Endothelial cell of umbilical vein (primary cell): Measurements from ENCODE around the gene EIF2AK2.

Experiments used
- EZH2 ChIP-seq: IDR thresholded peaks from 2 replicates; pipeline ENCODE4 v1.6.1; 2012; ENCODE audit warnings: borderline replicate concordance, low read depth, mild to moderate bottlenecking, moderate library complexity, low read length, inconsistent platforms; ENCODE audit not compliant: severe bottlenecking
- GATA2 ChIP-seq: IDR thresholded peaks from 2 replicates; pipeline ENCODE4 v1.7.0; 2011; ENCODE audit warnings: low read depth, mild to moderate bottlenecking, moderate library complexity, mixed read lengths, low read length; ENCODE audit not compliant: insufficient read length, insufficient read depth
- POLR2AphosphoS5 ChIP-seq: IDR thresholded peaks from 2 replicates; pipeline ENCODE4 v1.6.1; 2012; ENCODE audit warnings: low read depth, mild to moderate bottlenecking, control low read depth, low read length, moderate library complexity; ENCODE audit not compliant: insufficient read depth

DNA sequence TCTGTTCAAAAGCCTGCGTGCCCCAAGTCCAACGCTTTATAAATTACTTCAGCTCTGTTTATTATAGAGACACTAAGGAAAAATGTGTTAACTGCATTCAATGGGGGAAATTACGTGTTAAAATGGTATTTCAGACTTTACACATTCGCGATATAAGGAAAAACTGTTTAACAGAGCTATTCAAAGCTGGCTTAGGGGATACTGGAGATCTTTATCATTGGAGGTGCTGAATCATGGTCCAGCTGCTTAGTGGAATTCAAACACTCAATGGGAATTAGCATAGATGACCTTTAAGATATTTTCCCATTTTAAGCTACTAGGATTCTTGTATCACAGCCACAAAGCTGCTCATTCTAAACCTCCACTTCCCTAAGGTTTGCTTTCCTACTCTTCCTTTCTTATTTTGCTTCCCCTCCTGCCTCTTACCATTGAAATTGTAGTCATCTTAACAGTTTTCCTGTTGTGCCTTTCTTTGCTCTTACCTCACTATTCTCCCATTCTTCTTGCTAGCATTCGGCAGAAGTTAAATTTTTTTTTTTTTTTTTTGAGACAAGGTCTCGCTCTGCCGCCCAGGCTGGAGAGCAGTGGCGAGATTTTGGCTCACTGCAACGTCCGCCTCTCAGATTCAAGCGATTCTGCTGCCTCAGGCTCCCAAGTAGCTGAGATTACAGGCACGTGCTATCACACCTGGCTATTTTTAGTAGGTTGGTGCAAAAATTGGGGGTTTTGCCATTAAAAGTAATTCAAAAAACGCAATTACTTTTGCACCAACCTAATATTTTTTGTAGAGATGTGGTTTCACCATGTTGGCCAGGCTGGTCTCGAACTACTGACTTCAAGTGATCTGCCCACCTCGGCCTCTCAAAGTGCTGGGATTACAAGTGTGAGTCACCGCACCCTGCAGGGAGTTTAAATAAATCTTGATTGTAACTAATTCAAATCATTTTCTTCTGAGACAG, 25.2 kb upstream of the EIF2AK2 start:
- TF ChIP-seq POLR2AphosphoS5, result no peak
- no peak for TF ChIP-seq EZH2
- TF ChIP-seq GATA2, result peak; percentile 95
